Stimulated activated CD8-positive, alpha-beta memory T cell treated with anti-CD3 and anti-CD28 coated beads, Interleukin-7, amount 100 ng/mL, for 1 hour (primary cell): ENCODE measurements around the gene DNAJC10.
"Not testable (repeated sequence)": the region's sequence is repeated elsewhere in the genome, so short reads cannot be mapped to it uniquely, and the experiment has no call there.

ENCODE experiments used
- DNase-seq, 2 donors: peaks; one replicate each; pipeline ENCODE4 v3.0.0-alpha.2; 2020; ENCODE audit warnings: low read depth in 2 of 2

DNAJC10 gene

GRCh38 chr2:182724656-182725055, 8.6 kb downstream of the DNAJC10 start:
- DNase-seq = no peak

- no peak for DNase-seq
Observed at GRCh38 chr2:182726473-182726872, 10.4 kb downstream of the DNAJC10 start.

GRCh38 chr2:182728014-182728413, 12.0 kb downstream of the DNAJC10 start:
- no peak for DNase-seq

GRCh38 chr2:182729710-182730339, 13.8 kb downstream of the DNAJC10 start:
- DNase-seq = no peak

- DNase-seq = no peak
Observed at GRCh38 chr2:182730486-182730885, 14.4 kb downstream of the DNAJC10 start.

- DNase-seq = no peak
Observed at GRCh38 chr2:182732736-182733135, 16.7 kb downstream of the DNAJC10 start.

- no peak for DNase-seq
Observed at GRCh38 chr2:182733572-182733971, 17.5 kb downstream of the DNAJC10 start.

GRCh38 chr2:182736856-182737255, 20.8 kb downstream of the DNAJC10 start:
- DNase-seq = not testable (repeated sequence)

- no peak for DNase-seq
Observed at GRCh38 chr2:182740701-182741100, 24.6 kb downstream of the DNAJC10 start.

- DNase-seq = no peak
Observed at GRCh38 chr2:182741620-182742019, 25.6 kb downstream of the DNAJC10 start.

- no peak for DNase-seq
Observed at GRCh38 chr2:182744490-182744889, 28.4 kb downstream of the DNAJC10 start.

- DNase-seq = no peak
Observed at GRCh38 chr2:182745061-182745460, 29.0 kb downstream of the DNAJC10 start.

GRCh38 chr2:182745894-182746293, 29.8 kb downstream of the DNAJC10 start:
- not testable (repeated sequence) for DNase-seq

GRCh38 chr2:182754231-182754630, 38.2 kb downstream of the DNAJC10 start:
- DNase-seq = no peak

GRCh38 chr2:182758379-182758778, 42.3 kb downstream of the DNAJC10 start:
- DNase-seq = no peak

GRCh38 chr2:182761903-182762302, 45.8 kb downstream of the DNAJC10 start:
- DNase-seq = no peak

GRCh38 chr2:182763311-182763912, 47.4 kb downstream of the DNAJC10 start:
- DNase-seq = no peak

- DNase-seq = no peak
Observed at GRCh38 chr2:182766626-182767025, 50.6 kb downstream of the DNAJC10 start.

GRCh38 chr2:182767578-182767977, 51.5 kb downstream of the DNAJC10 start:
- DNase-seq = no peak

GRCh38 chr2:182768950-182769349, 52.9 kb downstream of the DNAJC10 start:
- DNase-seq = not testable (repeated sequence)

- DNase-seq = no peak
Observed at GRCh38 chr2:182779323-182779722, 63.3 kb downstream of the DNAJC10 start.

- DNase-seq = not testable (repeated sequence)
Observed at GRCh38 chr2:182781099-182781498, 65.0 kb downstream of the DNAJC10 start.

- not testable (repeated sequence) for DNase-seq
Observed at GRCh38 chr2:182782686-182783085, 66.6 kb downstream of the DNAJC10 start.
